Spleen (tissue), 11 donors: ENCODE data around the gene C1QTNF8. TPM values are rescaled to one million over a fixed set of nuclear protein-coding genes. Genes with fewer than 3 reads are reported as not detected.

ENCODE experiments used
- DNase-seq: peaks from one replicate; pipeline ENCODE4 v3.0.0-alpha.2; 2020
- H3K27ac ChIP-seq, 8 donors: fragments of 200-600 bp; sonication (generic) in 7 of 8; 1 replicate in 4 of 8; 2 replicates in 4 of 8; pipeline versions ENCODE4 v1.5.0 to v1.8.0; 2016 to 2021; ENCODE audit warnings: inconsistent platforms in 4 of 8, mild to moderate bottlenecking in 4 of 8, moderate library complexity in 1 of 8
- H3K27me3 ChIP-seq, 7 donors: fragments of 200-600 bp; sonication (generic) in 6 of 7; replicated peaks in 1 of 7; 1 replicate in 4 of 7; 2 replicates in 3 of 7; pipeline versions ENCODE4 v1.5.0 to v1.8.0; 2016 to 2021; ENCODE audit warnings: inconsistent platforms in 3 of 7, mild to moderate bottlenecking in 1 of 7
- H3K36me3 ChIP-seq, 6 donors: fragments of 200-600 bp; sonication (generic) in 5 of 6; 1 replicate in 4 of 6; 2 replicates in 2 of 6; pipeline versions ENCODE4 v1.5.0 to v1.8.0; 2016 to 2021; ENCODE audit warnings: inconsistent platforms in 2 of 6
- H3K4me1 ChIP-seq, 6 donors: fragments of 200-600 bp; sonication (generic) in 5 of 6; 1 replicate in 3 of 6; 2 replicates in 3 of 6; pipeline versions ENCODE4 v1.5.0 to v1.8.0; 2016 to 2021; ENCODE audit warnings: inconsistent platforms in 3 of 6
- H3K4me3 ChIP-seq, 8 donors: fragments of 200-600 bp; sonication (generic) in 7 of 8; 1 replicate in 4 of 8; 2 replicates in 4 of 8; pipeline versions ENCODE4 v1.5.0 to v1.8.0; 2016 to 2021; ENCODE audit warnings: inconsistent platforms in 4 of 8, mild to moderate bottlenecking in 4 of 8, moderate library complexity in 2 of 8
- H3K9me3 ChIP-seq, 8 donors: fragments of 200-600 bp; sonication (generic) in 7 of 8; 1 replicate in 4 of 8; 2 replicates in 4 of 8; pipeline versions ENCODE4 v1.5.0 to v1.8.0; 2016 to 2021; ENCODE audit warnings: inconsistent platforms in 4 of 8
- CTCF ChIP-seq, 11 experiments: fragments of 200-600 bp in 7 of 11; fragments of 450-650 bp in 4 of 11; sonication (generic) in 4 of 11; IDR thresholded peaks in 8 of 11; conservative IDR thresholded peaks in 3 of 11; 1 replicate in 7 of 11; 2 replicates in 4 of 11; pipeline versions ENCODE4 v1.4.0 to v1.8.0; 2016 to 2021; ENCODE audit warnings: antibody characterized with exemption in 11 of 11, inconsistent platforms in 4 of 11, mild to moderate bottlenecking in 1 of 11
- POLR2A ChIP-seq, 3 donors: fragments of 450-650 bp; IDR thresholded peaks; one replicate each; pipeline ENCODE4 v1.5.1; 2017; ENCODE audit warnings: antibody characterized with exemption in 3 of 3, mild to moderate bottlenecking in 1 of 3
- POLR2AphosphoS5 ChIP-seq, 3 donors: sonication (generic); formaldehyde crosslinking; IDR thresholded peaks; one replicate each; pipeline ENCODE4 v1.5.1; 2017; ENCODE audit warnings: antibody characterized with exemption in 3 of 3
- WGBS, 5 donors: extraction: QIAGEN DNeasy Blood & Tissue Kit in 3 of 5; methylation state at CpG; one replicate each; pipeline versions ENCODE4 v1.1.5 to v1.1.7; 2013 to 2018; 5-methylcytosine and 5-hydroxymethylcytosine counted together
- intact Hi-C: fragments of 100-400 bp; cut with DNase I; formaldehyde crosslinking; loops from one replicate; pipeline ENCODE4 v1.15.0; 2023; ENCODE audit warnings: low total_unique reads
- polyA plus RNA-seq, 3 donors: library from polyadenylated mRNA; stranded (reverse); fragments of 200-250 nt; gene quantifications; one replicate each; pipeline ENCODE4 v1.2.1, GENCODE V29; 2013
- total RNA-seq, 7 donors: library from RNA; depleted of rRNA in 3 of 7; stranded (reverse); fragments of >200 nt in 3 of 7; fragmentation: NEBNext Ultra II Directional in 4 of 7; extraction: Animal tissue kit (Norgen Biotek cat#: 25700) in 4 of 7; gene quantifications; one replicate each; pipeline versions ENCODE4 v1.1.0 to v1.2.1, GENCODE V29; 2016 to 2021
- donor health status: healthy with polysubstance abuse.
- donor health status: DM: no; HTN: no; CAD: no; lungs with moderate emphysema.
- donor health status: DM: no; HTN: no; CAD: no.
- donor health status: Bipolar disorder and iron deficiency.
- donor health status: healthy.
- donor health status: DM: no; HTN: no; CAD: no.
- donor health status: DM: yes; HTN: yes; CAD: no.

The C1QTNF8 gene
- total and polyA plus RNA-seq, 10 donors, result not detected

- Histone ChIP-seq H3K27ac (no peak overlapping the region), H3K4me3 (no peak overlapping the region), H3K36me3 (no peaks in the 10 kb centered on the region), H3K27me3 (peaks cover 0 to 100% (median 69%) of the 10 kb centered on the region in 7 donors), H3K4me1 (no peaks in the 10 kb centered on the region), H3K9me3 (peaks cover 3 to 32% (median 24%) of the 10 kb centered on the region in 8 donors)
- 32 to 69% (median 37%) methylated on average over 22 to 42 of the region's 42 CpGs for WGBS, 5 donors
- DNase-seq, result no peak
- TF ChIP-seq POLR2A (IDR thresholded peaks at IDR 0.05) (no peak), POLR2AphosphoS5 (IDR thresholded peaks at IDR 0.05) (no peak), CTCF (IDR thresholded peaks at IDR 0.05 in 8 of 11, conservative IDR thresholded peaks at IDR 0.05 in 3 of 11) (no peak)
- intact Hi-C loops, result no loop called here
Measured at GRCh38 chr16:1080801-1081733, 15.0 kb downstream of the C1QTNF8 start.

GRCh38 chr16:1079786-1080525 is 16.1 kb downstream of the C1QTNF8 start:
- H3K4me1 ChIP-seq, result no peaks in the 10 kb centered on the region
- H3K27me3 ChIP-seq, result peaks cover 0 to 95% (median 69%) of the 10 kb centered on the region in 7 donors
- intact Hi-C loops, result no loop called here
- TF ChIP-seq POLR2A (IDR thresholded peaks at IDR 0.05) (no peak), CTCF (IDR thresholded peaks at IDR 0.05 in 8 of 11, conservative IDR thresholded peaks at IDR 0.05 in 3 of 11) (no peak), POLR2AphosphoS5 (IDR thresholded peaks at IDR 0.05) (no peak)
- no peak overlapping the region for H3K27ac ChIP-seq
- no peak for DNase-seq
- H3K9me3 ChIP-seq, result peaks cover 0 to 21% (median 13%) of the 10 kb centered on the region in 8 donors
- H3K4me3 ChIP-seq, result no peak overlapping the region
- H3K36me3 ChIP-seq, result no peaks in the 10 kb centered on the region
- WGBS, 5 donors, result 79 to 84% (median 80%) methylated on average over 5 to 45 of the region's 45 CpGs

DNA sequence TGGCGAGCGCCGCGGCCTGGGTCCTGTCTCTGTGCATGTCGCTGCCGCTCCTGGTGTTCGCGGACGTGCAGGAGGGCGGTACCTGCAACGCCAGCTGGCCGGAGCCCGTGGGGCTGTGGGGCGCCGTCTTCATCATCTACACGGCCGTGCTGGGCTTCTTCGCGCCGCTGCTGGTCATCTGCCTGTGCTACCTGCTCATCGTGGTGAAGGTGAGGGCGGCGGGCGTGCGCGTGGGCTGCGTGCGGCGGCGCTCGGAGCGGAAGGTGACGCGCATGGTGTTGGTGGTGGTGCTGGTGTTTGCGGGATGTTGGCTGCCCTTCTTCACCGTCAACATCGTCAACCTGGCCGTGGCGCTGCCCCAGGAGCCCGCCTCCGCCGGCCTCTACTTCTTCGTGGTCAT is 16.7 kb downstream of the C1QTNF8 start:
- peaks cover 0 to 15% (median 7%) of the 10 kb centered on the region in 8 donors for H3K9me3 ChIP-seq
- TF ChIP-seq CTCF (IDR thresholded peaks at IDR 0.05 in 8 of 11, conservative IDR thresholded peaks at IDR 0.05 in 3 of 11) (no peak), POLR2A (IDR thresholded peaks at IDR 0.05) (no peak), POLR2AphosphoS5 (IDR thresholded peaks at IDR 0.05) (no peak)
- WGBS, 5 donors, result 94 to 97% (median 96%) methylated on average over 28 to 43 of the region's 43 CpGs
- intact Hi-C loops, result no loop called here
- no peak overlapping the region for H3K27ac ChIP-seq
- no peaks in the 10 kb centered on the region for H3K36me3 ChIP-seq
- H3K4me1 ChIP-seq, result no peaks in the 10 kb centered on the region
- H3K4me3 ChIP-seq, result no peak overlapping the region
- no peak for DNase-seq
- H3K27me3 ChIP-seq, result peaks cover 0 to 95% (median 72%) of the 10 kb centered on the region in 7 donors
